Keratinocyte (primary cell): ENCODE results near the gene TP53I13.

Experiments used
- CTCF ChIP-seq, 3 experiments: IDR thresholded peaks in 1 of 3; conservative IDR thresholded peaks in 1 of 3; optimal IDR thresholded peaks in 1 of 3; 2 replicates in 2 of 3; 3 replicates in 1 of 3; pipeline versions ENCODE3 to v1.5.1; 2011; ENCODE audit warnings: low read length in 3 of 3, mild to moderate bottlenecking in 3 of 3, moderate library complexity in 2 of 3, control low read depth in 1 of 3, inconsistent platforms in 1 of 3; ENCODE audit not compliant: insufficient read depth in 2 of 3; ENCODE audit errors: extremely low read depth in 1 of 3
- EZH2 ChIP-seq: IDR thresholded peaks from one replicate; pipeline ENCODE4 v1.6.1; 2012; ENCODE audit warnings: inconsistent platforms, mild to moderate bottlenecking, low read length, moderate library complexity

- TF ChIP-seq CTCF (optimal IDR thresholded peaks at IDR 0.05 in 1 of 3, IDR thresholded peaks at IDR 0.05 in 1 of 3, conservative IDR thresholded peaks at IDR 0.05 in 1 of 3; ENCODE audit: extremely low read depth in 1 of 3, insufficient read depth in 2 of 3, low read length in 3 of 3) (no peak), EZH2 (no peak)
Observed at GRCh38 chr17:29615048-29615385, 46.5 kb downstream of the TP53I13 start.
